Endothelial cell (in vitro differentiated cells): Measurements from ENCODE around the gene SELENON. TPM values are rescaled to one million over a fixed set of nuclear protein-coding genes. Genes with fewer than 3 reads are reported as not detected.

Experiments
- DNase-seq: peaks from one replicate; pipeline ENCODE4 v3.0.0; 2021; ENCODE audit warnings: low spot score
- H3K27ac Mint-ChIP-seq: one replicate; pipeline ENCODE4 v1.8.0; 2021; ENCODE audit warnings: mixed read lengths, inconsistent platforms; ENCODE audit not compliant: unreplicated experiment
- H3K27me3 Mint-ChIP-seq: one replicate; pipeline ENCODE4 v1.8.0; 2021; ENCODE audit warnings: mild to moderate bottlenecking, moderate library complexity, mixed read lengths, inconsistent platforms; ENCODE audit not compliant: unreplicated experiment
- H3K36me3 Mint-ChIP-seq: one replicate; pipeline ENCODE4 v1.8.0; 2021; ENCODE audit warnings: mild to moderate bottlenecking, low read depth, mixed read lengths, inconsistent platforms; ENCODE audit not compliant: unreplicated experiment
- H3K4me1 Mint-ChIP-seq: one replicate; pipeline ENCODE4 v1.8.0; 2021; ENCODE audit warnings: mild to moderate bottlenecking, mixed read lengths, inconsistent platforms; ENCODE audit not compliant: unreplicated experiment
- H3K4me3 Mint-ChIP-seq: one replicate; pipeline ENCODE4 v1.8.0; 2021; ENCODE audit warnings: mild to moderate bottlenecking, mixed read lengths, inconsistent platforms; ENCODE audit not compliant: unreplicated experiment
- H3K9me3 Mint-ChIP-seq: one replicate; pipeline ENCODE4 v1.8.0; 2021; ENCODE audit warnings: mixed read lengths, inconsistent platforms; ENCODE audit not compliant: unreplicated experiment
- CTCF ChIP-seq: fragments of 200-600 bp; sonication (generic); IDR thresholded peaks from one replicate; pipeline ENCODE4 v1.5.0; 2021; ENCODE audit warnings: antibody characterized with exemption; ENCODE audit not compliant: unreplicated experiment
- total RNA-seq: library from RNA; stranded (reverse); fragmentation: NEBNext Ultra II Directional; extraction: Animal tissue kit (Norgen Biotek cat#: 25700); gene quantifications from one replicate; pipeline ENCODE4 v1.2.1, GENCODE V29; 2021; ENCODE audit not compliant: unreplicated experiment

SELENON gene
- total RNA-seq, 1 donor from 2014 or later: 284 TPM

DNA sequence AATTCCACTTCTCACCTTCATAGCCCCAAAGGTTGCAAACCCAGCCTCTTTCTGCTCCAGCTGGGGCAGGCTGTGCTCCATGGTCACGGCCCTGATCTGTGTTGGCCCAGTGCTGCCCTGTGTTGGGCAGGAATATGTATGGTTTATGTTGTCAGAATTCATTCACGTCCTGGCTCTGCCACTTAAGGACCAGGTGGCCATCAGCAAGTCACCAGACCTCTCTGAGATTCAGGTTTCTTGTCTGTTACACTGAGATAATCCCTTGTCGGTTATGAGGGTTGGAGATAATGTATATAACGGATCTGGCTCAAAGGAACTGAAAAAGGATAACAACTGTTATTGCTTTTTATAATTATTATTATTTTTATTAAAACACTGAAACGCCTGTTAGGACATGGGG lies 39.1 kb upstream of the SELENON start:
- H3K27ac Mint-ChIP-seq: no peak overlapping the region
- no peak for TF ChIP-seq CTCF
- peaks cover 58% of the 10 kb centered on the region for H3K4me1 Mint-ChIP-seq
- DNase-seq: no peak
- H3K36me3 Mint-ChIP-seq: peaks cover 4% of the 10 kb centered on the region
- no peaks in the 10 kb centered on the region for H3K9me3 Mint-ChIP-seq
- peaks cover 6% of the 10 kb centered on the region for H3K27me3 Mint-ChIP-seq
- H3K4me3 Mint-ChIP-seq: no peak overlapping the region

GRCh38 chr1:25763493-25763892 lies 36.5 kb upstream of the SELENON start:
- no peak for TF ChIP-seq CTCF
- no peak overlapping the region for H3K4me3 Mint-ChIP-seq
- peaks cover 4% of the 10 kb centered on the region for H3K36me3 Mint-ChIP-seq
- no peaks in the 10 kb centered on the region for H3K9me3 Mint-ChIP-seq
- H3K4me1 Mint-ChIP-seq: peaks cover 38% of the 10 kb centered on the region
- no peak for DNase-seq
- peaks cover 2% of the 10 kb centered on the region for H3K27me3 Mint-ChIP-seq
- H3K27ac Mint-ChIP-seq: no peak overlapping the region

DNA sequence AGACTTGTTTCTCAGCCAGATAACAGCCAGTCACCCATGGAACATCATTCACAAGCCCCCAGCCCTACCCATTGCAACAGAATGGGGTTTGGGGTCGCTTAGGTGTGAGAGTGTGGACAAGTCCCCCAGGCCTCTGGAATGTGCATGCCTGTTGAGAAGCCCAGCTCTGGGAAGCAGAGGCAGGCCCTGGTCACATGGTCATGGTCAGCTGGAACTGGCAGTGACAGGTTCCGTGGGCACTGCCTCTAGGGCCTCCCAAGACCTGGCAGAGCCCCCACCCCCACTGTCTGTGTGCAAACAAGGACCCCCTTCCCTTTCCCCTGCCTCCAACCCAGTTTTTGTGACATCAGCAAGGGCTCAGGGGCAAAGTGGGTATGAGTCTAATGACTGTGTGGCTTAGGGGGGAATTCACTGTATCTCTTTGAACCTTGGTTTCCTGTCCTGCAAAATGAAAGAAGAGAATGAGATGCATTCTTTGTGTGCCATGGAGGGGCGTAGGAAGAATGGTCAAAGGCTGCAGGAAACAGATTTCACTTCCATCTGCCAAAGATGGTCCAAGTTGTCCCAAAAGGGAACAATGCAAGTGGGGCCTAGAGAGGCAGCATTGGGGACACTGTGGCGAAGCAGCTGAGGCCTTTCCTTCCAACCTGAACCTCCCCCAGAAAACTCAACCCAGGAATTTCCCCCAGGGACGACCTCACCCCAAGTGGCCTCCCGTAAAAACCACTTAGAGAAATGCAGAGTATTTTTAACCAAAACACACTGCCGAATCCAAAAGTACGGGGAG lies 34.7 kb upstream of the SELENON start:
- H3K27ac Mint-ChIP-seq: peak overlapping the region; percentile 92
- H3K9me3 Mint-ChIP-seq: no peaks in the 10 kb centered on the region
- peaks cover 2% of the 10 kb centered on the region for H3K27me3 Mint-ChIP-seq
- no peak overlapping the region for H3K4me3 Mint-ChIP-seq
- no peak for TF ChIP-seq CTCF
- H3K36me3 Mint-ChIP-seq: peaks cover 12% of the 10 kb centered on the region
- peaks cover 25% of the 10 kb centered on the region for H3K4me1 Mint-ChIP-seq
- DNase-seq: no peak

GRCh38 chr1:25765923-25766589 lies 33.9 kb upstream of the SELENON start:
- H3K27ac Mint-ChIP-seq: peak overlapping the region; percentile 92
- no peak for TF ChIP-seq CTCF
- DNase-seq: no peak
- peaks cover 24% of the 10 kb centered on the region for H3K4me1 Mint-ChIP-seq
- no peak overlapping the region for H3K4me3 Mint-ChIP-seq
- peaks cover 2% of the 10 kb centered on the region for H3K27me3 Mint-ChIP-seq
- H3K36me3 Mint-ChIP-seq: peaks cover 14% of the 10 kb centered on the region
- no peaks in the 10 kb centered on the region for H3K9me3 Mint-ChIP-seq
